PC-3 (cell line): ENCODE data around the gene DCP2.

ENCODE experiments used
- EZH2 ChIP-seq: fragments of 300-600 bp; sonication (generic); IDR thresholded peaks from one replicate; pipeline ENCODE4 v1.6.1; 2017; ENCODE audit warnings: antibody characterized with exemption, mild to moderate bottlenecking, low read length; ENCODE audit not compliant: unreplicated experiment
- TF ChIP-seq, protein P1 (sequence below): fragments of 300-600 bp; sonication (generic); conservative IDR thresholded peaks from 2 replicates; pipeline ENCODE4 v1.5.1; 2017; ENCODE audit warnings: antibody characterized with exemption, low read depth, mild to moderate bottlenecking, low read length

DNA sequence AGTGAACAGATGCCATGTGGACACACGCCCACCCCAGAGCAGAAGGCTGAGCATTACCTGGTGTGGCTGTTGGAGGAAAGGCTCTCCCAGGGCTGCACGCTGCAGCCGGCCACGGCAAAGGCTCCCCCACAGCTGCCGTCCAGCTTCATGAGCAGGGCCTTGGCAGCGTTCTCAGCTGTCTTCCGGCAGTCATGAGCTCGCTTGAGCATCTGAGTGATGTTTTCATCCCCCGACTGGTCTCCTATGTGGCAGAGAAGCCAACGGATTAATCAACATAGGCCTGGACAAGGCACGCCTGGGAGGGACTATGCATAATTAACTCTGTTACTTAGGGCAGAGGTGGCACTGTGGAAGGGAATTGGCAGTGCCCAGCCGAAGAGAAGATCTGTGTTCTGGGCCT, 87.3 kb downstream of the DCP2 start:
- TF ChIP-seq EZH2 = no peak
- TF ChIP-seq, protein P1, sequence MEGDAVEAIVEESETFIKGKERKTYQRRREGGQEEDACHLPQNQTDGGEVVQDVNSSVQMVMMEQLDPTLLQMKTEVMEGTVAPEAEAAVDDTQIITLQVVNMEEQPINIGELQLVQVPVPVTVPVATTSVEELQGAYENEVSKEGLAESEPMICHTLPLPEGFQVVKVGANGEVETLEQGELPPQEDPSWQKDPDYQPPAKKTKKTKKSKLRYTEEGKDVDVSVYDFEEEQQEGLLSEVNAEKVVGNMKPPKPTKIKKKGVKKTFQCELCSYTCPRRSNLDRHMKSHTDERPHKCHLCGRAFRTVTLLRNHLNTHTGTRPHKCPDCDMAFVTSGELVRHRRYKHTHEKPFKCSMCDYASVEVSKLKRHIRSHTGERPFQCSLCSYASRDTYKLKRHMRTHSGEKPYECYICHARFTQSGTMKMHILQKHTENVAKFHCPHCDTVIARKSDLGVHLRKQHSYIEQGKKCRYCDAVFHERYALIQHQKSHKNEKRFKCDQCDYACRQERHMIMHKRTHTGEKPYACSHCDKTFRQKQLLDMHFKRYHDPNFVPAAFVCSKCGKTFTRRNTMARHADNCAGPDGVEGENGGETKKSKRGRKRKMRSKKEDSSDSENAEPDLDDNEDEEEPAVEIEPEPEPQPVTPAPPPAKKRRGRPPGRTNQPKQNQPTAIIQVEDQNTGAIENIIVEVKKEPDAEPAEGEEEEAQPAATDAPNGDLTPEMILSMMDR = no peak
